AG04450 (cell line): ENCODE results near the gene WAC. TPM values are rescaled to one million over a fixed set of nuclear protein-coding genes. Genes with fewer than 3 reads are reported as not detected.

ENCODE experiments used
- CTCF ChIA-PET: fragments of 300-600, 350-600 bp; formaldehyde crosslinking; extraction: SDS; loops from one replicate; lab custom pipeline; 2022; ENCODE audit warnings: antibody characterized with exemption, inconsistent platforms; lab: Charles Lee
- POLR2A ChIA-PET: fragments of 350-600 bp; formaldehyde crosslinking; extraction: SDS; loops from one replicate; lab custom pipeline; 2021; ENCODE audit warnings: antibody characterized with exemption, inconsistent platforms; lab: Yijun Ruan, JAX
- DNase-seq: peaks from one replicate; pipeline ENCODE4 v3.0.0-alpha.2; 2011; ENCODE audit warnings: low read depth, low spot score
- H3K27ac ChIP-seq: one replicate; pipeline ENCODE4 v1.5.1; 2012; ENCODE audit warnings: low read depth, low read length, control low read depth
- H3K27me3 ChIP-seq: one replicate; pipeline ENCODE4 v1.6.0; 2012; ENCODE audit warnings: low read length; ENCODE audit not compliant: control insufficient read depth, insufficient read depth
- H3K4me3 ChIP-seq: 2 replicates; pipeline ENCODE4 v1.5.1; 2011; ENCODE audit warnings: mild to moderate bottlenecking, low read depth, low read length, control low read depth
- H3K9me3 ChIP-seq: 2 replicates; pipeline ENCODE4 v1.5.1; 2012; ENCODE audit warnings: low read length; ENCODE audit not compliant: control insufficient read depth, insufficient read depth
- CTCF ChIP-seq: IDR thresholded peaks from 2 replicates; pipeline ENCODE4 v1.5.1; 2011; ENCODE audit warnings: low read depth, low read length, control low read depth, inconsistent platforms
- polyA plus RNA-seq: library from polyadenylated mRNA; depleted of rRNA; stranded (reverse); fragments of >200 nt; gene quantifications from 2 replicates; pipeline ENCODE4 v1.2.3, GENCODE V29; 2011

Gene WAC
- polyA plus RNA-seq, 1 experiment = 90.5 TPM

GRCh38 chr10:28593811-28594210 is 60.9 kb downstream of the WAC start:
- Histone ChIP-seq H3K27me3 (no peaks in the 10 kb centered on the region), H3K9me3 (no peaks in the 10 kb centered on the region), H3K27ac (no peak overlapping the region), H3K4me3 (no peak overlapping the region)
- no peak for DNase-seq
- ChIA-PET CTCF (no interaction called here), POLR2A (no interaction called here)
- no peak for TF ChIP-seq CTCF

GRCh38 chr10:28594406-28594805 is 61.5 kb downstream of the WAC start:
- H3K4me3 ChIP-seq = no peak overlapping the region

GRCh38 chr10:28595613-28596012 is 62.7 kb downstream of the WAC start:
- ChIA-PET POLR2A (no interaction called here), CTCF (no interaction called here)
- Histone ChIP-seq H3K27me3 (no peaks in the 10 kb centered on the region), H3K27ac (no peak overlapping the region), H3K9me3 (no peaks in the 10 kb centered on the region), H3K4me3 (no peak overlapping the region)
- DNase-seq = no peak
- no peak for TF ChIP-seq CTCF

More at GRCh38 chr10:28594406-28594805, 61.5 kb downstream of the WAC start:
- Histone ChIP-seq H3K27ac (no peak overlapping the region), H3K27me3 (no peaks in the 10 kb centered on the region), H3K9me3 (no peaks in the 10 kb centered on the region)
- no peak for TF ChIP-seq CTCF
- ChIA-PET CTCF (no interaction called here), POLR2A (no interaction called here)
- DNase-seq = no peak

GRCh38 chr10:28600056-28600455 is 67.1 kb downstream of the WAC start:
- CTCF ChIA-PET = no interaction called here
- POLR2A ChIA-PET = no interaction called here
- TF ChIP-seq CTCF = no peak
- Histone ChIP-seq H3K4me3 (no peak overlapping the region), H3K27ac (no peak overlapping the region), H3K9me3 (no peaks in the 10 kb centered on the region), H3K27me3 (no peaks in the 10 kb centered on the region)
- no peak for DNase-seq

- no peak for TF ChIP-seq CTCF
- no peak overlapping the region for H3K27ac ChIP-seq
- CTCF ChIA-PET = no interaction called here
- H3K27me3 ChIP-seq = no peaks in the 10 kb centered on the region
- POLR2A ChIA-PET = no interaction called here
- no peak for DNase-seq
- H3K9me3 ChIP-seq = no peaks in the 10 kb centered on the region
- H3K4me3 ChIP-seq = no peak overlapping the region
These were observed 68.1 kb downstream of the WAC start for GRCh38 chr10:28601012-28601411.
